K562 (cell line): ENCODE data around the gene GOLGA5. TPM values are rescaled to one million over a fixed set of nuclear protein-coding genes. Genes with fewer than 3 reads are reported as not detected.

Experiments used
- ATAC-seq: fragments of 200-7000 bp; cut with Tn5 transposase; 3 replicates; pipeline ENCODE4 v1.9.1; 2020; ENCODE audit warnings: moderate library complexity
- BruUV-seq: library from RNA; stranded (reverse); fragments of 400-500 nt; replicated peaks from 2 replicates; lab custom pipeline; 2021; lab: Mats Ljungman, UMichigan
- CTCF ChIA-PET: fragments of 300-600 bp; formaldehyde crosslinking; extraction: SDS; loops from one replicate; lab custom pipeline; 2021; ENCODE audit warnings: low intra/inter-chr PET ratio; lab: Yijun Ruan, JAX
- POLR2A ChIA-PET: fragments of 300-600, 350-650 bp; sonication (Branson Sonifier 250); formaldehyde crosslinking; extraction: SDS; loops from one replicate; lab custom pipeline; 2021; ENCODE audit warnings: antibody characterized with exemption, inconsistent platforms; lab: Yijun Ruan, JAX
- DNase-seq, 4 experiments: peaks; one replicate each; pipeline versions ENCODE4 v3.0.0 to v3.0.0-alpha.2; 2011 to 2018; ENCODE audit warnings: low spot score in 3 of 4, mixed read lengths in 3 of 4; ENCODE audit errors: extremely low read depth in 1 of 4
- FAIRE-seq: peaks from 2 replicates; lab custom pipeline; 2011; peaks lifted over from hg19 to GRCh38; lab: Jason Lieb, UNC
- H2AFZ ChIP-seq: 2 replicates; pipeline ENCODE4 v1.6.0; 2011; ENCODE audit warnings: low read depth, low read length, control low read depth, inconsistent platforms
- H3K27ac ChIP-seq: fragments of 200-600 bp; 3 replicates; pipeline ENCODE4 v1.8.0; 2011; ENCODE audit warnings: low read depth, mild to moderate bottlenecking, control low read depth, inconsistent platforms, low read length, moderate library complexity, mixed read lengths; ENCODE audit errors: extremely low read depth
- H3K27me3 ChIP-seq, 2 experiments: fragments of 300-600 bp in 1 of 2; 2 replicates in 1 of 2; 3 replicates in 1 of 2; pipeline versions ENCODE4 v1.6.0 to v1.8.0; 2011; ENCODE audit warnings: inconsistent platforms in 2 of 2, low read length in 2 of 2, mild to moderate bottlenecking in 1 of 2, mixed read lengths in 1 of 2, moderate library complexity in 1 of 2; ENCODE audit not compliant: control insufficient read depth in 2 of 2, insufficient read depth in 2 of 2
- H3K36me3 ChIP-seq: fragments of 300-600 bp; 3 replicates; pipeline ENCODE4 v1.8.0; 2011; ENCODE audit warnings: mild to moderate bottlenecking, low read length, inconsistent platforms; ENCODE audit not compliant: control insufficient read depth, insufficient read depth
- H3K4me1 ChIP-seq, 2 experiments: fragments of 200-600 bp in 1 of 2; replicated peaks in 1 of 2; 2 replicates in 1 of 2; 3 replicates in 1 of 2; pipeline versions ENCODE4 v1.5.1 to v1.8.0; 2011; ENCODE audit warnings: inconsistent platforms in 2 of 2, low read length in 2 of 2, mild to moderate bottlenecking in 1 of 2, mixed read lengths in 1 of 2, moderate library complexity in 1 of 2; ENCODE audit not compliant: control insufficient read depth in 2 of 2, insufficient read depth in 2 of 2
- H3K4me2 ChIP-seq: 2 replicates; pipeline ENCODE4 v1.6.1; 2011; ENCODE audit warnings: low read length, control low read depth, inconsistent platforms, mixed read lengths; ENCODE audit not compliant: insufficient read depth
- H3K4me3 ChIP-seq: fragments of 200-600 bp; sonication (generic), shearing (Covaris generic); 2 replicates; pipeline ENCODE4 v1.5.1; 2016; ENCODE audit warnings: control low read depth, inconsistent platforms
- H3K79me2 ChIP-seq: fragments of 200-600 bp; 3 replicates; pipeline ENCODE4 v1.8.0; 2011; ENCODE audit warnings: low read length, inconsistent platforms; ENCODE audit not compliant: control insufficient read depth, insufficient read depth
- H3K9ac ChIP-seq, 2 experiments: 2 replicates each; pipeline versions ENCODE4 v1.6.0 to v1.6.1; 2011; ENCODE audit warnings: low read depth in 2 of 2, low read length in 2 of 2, control low read depth in 1 of 2, inconsistent platforms in 1 of 2, mild to moderate bottlenecking in 1 of 2, mixed read lengths in 1 of 2; ENCODE audit not compliant: insufficient read depth in 1 of 2
- H3K9me1 ChIP-seq: one replicate; pipeline ENCODE4 v1.6.0; 2011; ENCODE audit warnings: inconsistent platforms, mild to moderate bottlenecking, low read length, moderate library complexity; ENCODE audit not compliant: control insufficient read depth, insufficient read depth
- H3K9me3 ChIP-seq: replicated peaks from 2 replicates; pipeline ENCODE4 v1.5.1; 2011; ENCODE audit warnings: low read depth, low read length, inconsistent platforms; ENCODE audit not compliant: control insufficient read depth, insufficient read depth
- H4K20me1 ChIP-seq: replicated peaks from 2 replicates; pipeline ENCODE4 v1.6.1; 2011; ENCODE audit warnings: low read length, inconsistent platforms, mixed read lengths; ENCODE audit not compliant: control insufficient read depth, insufficient read depth
- ARID2 ChIP-seq: fragments of 450-650 bp; IDR thresholded peaks from 2 replicates; pipeline ENCODE4 v1.6.1; 2017; ENCODE audit warnings: antibody characterized with exemption, mild to moderate bottlenecking
- CAMTA2 ChIP-seq: fragments of 250-450 bp; sonication (Bioruptor Pico); conservative IDR thresholded peaks from 2 replicates; pipeline ENCODE4 v1.5.1; 2022
- E4F1 ChIP-seq: fragments of 250-450 bp; sonication (Bioruptor Pico); IDR thresholded peaks from 2 replicates; pipeline ENCODE4 v1.5.0; 2021; ENCODE audit warnings: mild to moderate bottlenecking, borderline replicate concordance
- ETV5 ChIP-seq: sonication (generic); formaldehyde crosslinking; IDR thresholded peaks from 2 replicates; pipeline ENCODE4 v1.4.0; 2020; ENCODE audit warnings: low read depth, mild to moderate bottlenecking, missing genetic modification reagents
- FOSL1 ChIP-seq: fragments of 200-800 bp; sonication (Bioruptor generic); conservative IDR thresholded peaks from 2 replicates; pipeline ENCODE4 v1.6.1; 2016; ENCODE audit warnings: missing genetic modification characterization, missing compliant biosample characterization
- FOXA3 ChIP-seq, 2 experiments: fragments of 450-650 bp in 1 of 2; sonication (generic) in 1 of 2; formaldehyde crosslinking; IDR thresholded peaks in 1 of 2; conservative IDR thresholded peaks in 1 of 2; 2 replicates each; pipeline versions ENCODE4 v1.4.0 to v1.8.0; 2020 to 2022; ENCODE audit warnings: mild to moderate bottlenecking in 2 of 2, missing genetic modification reagents in 1 of 2
- HDAC6 ChIP-seq: IDR thresholded peaks from 2 replicates; pipeline ENCODE4 v1.6.1; 2012; ENCODE audit warnings: low read depth, mild to moderate bottlenecking, control low read depth, inconsistent platforms, low read length, moderate library complexity
- KAT7 ChIP-seq: sonication (generic); formaldehyde crosslinking; IDR thresholded peaks from 2 replicates; pipeline ENCODE4 v1.8.0; 2022; ENCODE audit warnings: missing genetic modification reagents, mild to moderate bottlenecking, borderline replicate concordance
- NEUROD1 ChIP-seq: fragments of 150-350 bp; IDR thresholded peaks from 2 replicates; pipeline ENCODE4 v1.6.1; 2014; ENCODE audit warnings: borderline replicate concordance, low read length, low read depth; ENCODE audit not compliant: partially characterized antibody
- NFXL1 ChIP-seq: fragments of 450-650 bp; formaldehyde crosslinking; IDR thresholded peaks from 2 replicates; pipeline ENCODE4 v1.4.0; 2021; ENCODE audit warnings: mild to moderate bottlenecking
- PHF8 ChIP-seq: fragments of 200-600 bp; sonication (generic); IDR thresholded peaks from 2 replicates; pipeline ENCODE4 v1.6.1; 2012; ENCODE audit warnings: mixed run types, mild to moderate bottlenecking, inconsistent platforms, low read length, moderate library complexity, borderline replicate concordance
- POLR2G ChIP-seq: fragments of 200-400 bp; formaldehyde crosslinking; IDR thresholded peaks from 2 replicates; pipeline ENCODE4 v1.6.1; 2017; ENCODE audit warnings: low read depth, mild to moderate bottlenecking, antibody characterized with exemption, low read length, moderate library complexity
- PRPF4 ChIP-seq: fragments of 200-400 bp; formaldehyde crosslinking; IDR thresholded peaks from one replicate; pipeline ENCODE4 v1.6.1; 2017; ENCODE audit warnings: low read length, low read depth, mild to moderate bottlenecking; ENCODE audit not compliant: insufficient read depth, poor library complexity, severe bottlenecking
- RBM39 ChIP-seq: fragments of 200-400 bp; formaldehyde crosslinking; optimal IDR thresholded peaks from 2 replicates; pipeline ENCODE3; 2018; ENCODE audit warnings: low read depth, low read length
- RFX7 ChIP-seq: fragments of 250-450 bp; sonication (Bioruptor Pico); IDR thresholded peaks from 2 replicates; pipeline ENCODE4 v1.5.1; 2021; ENCODE audit warnings: mild to moderate bottlenecking
- ZFP1 ChIP-seq: fragments of 450-650 bp; formaldehyde crosslinking; IDR thresholded peaks from 2 replicates; pipeline ENCODE4 v1.4.0; 2020; ENCODE audit warnings: mild to moderate bottlenecking, mixed read lengths
- ZNF644 ChIP-seq: fragments of 200-800 bp; sonication (Bioruptor generic); IDR thresholded peaks from 2 replicates; pipeline ENCODE4 v1.6.1; 2016; ENCODE audit warnings: low read depth, missing genetic modification characterization, missing compliant biosample characterization
- ZNF76 ChIP-seq: fragments of 250-450 bp; sonication (Bioruptor Pico); IDR thresholded peaks from 2 replicates; pipeline ENCODE4 v1.4.0; 2020; ENCODE audit warnings: mild to moderate bottlenecking, moderate library complexity, borderline replicate concordance
- WGBS: fragments of 100-300 bp; shearing (Covaris generic); methylation state at CpG from one replicate; pipeline ENCODE4 v1.1.6; 2016; ENCODE audit warnings: low coverage, mixed read lengths; ENCODE audit not compliant: insufficient coverage; ENCODE audit errors: missing lambda C conversion rate; 5-methylcytosine and 5-hydroxymethylcytosine counted together
- in situ Hi-C: fragments of 300-500 bp; cut with MboI; formaldehyde crosslinking; loops from 4 replicates; pipeline ENCODE4 v1.15.0; 2018; ENCODE audit warnings: inconsistent platforms, mixed read lengths
- intact Hi-C: fragments of 100-400 bp; cut with micrococcal nuclease; formaldehyde crosslinking; loops from 2 replicates; pipeline ENCODE4 v1.14.2; 2022
- polyA plus RNA-seq, 8 experiments: library from polyadenylated mRNA; depleted of rRNA in 4 of 8; stranded (reverse) in 5 of 8; unstranded in 3 of 8; fragments of >200 nt; fragmentation: Nextera tagmentation in 2 of 8; fragmentation: Illumina TruSeq in 1 of 8; extraction: Ambion mirVana in 2 of 8; extraction: Trizol in 1 of 8; gene quantifications; 2 replicates each; pipeline versions ENCODE4 v1.2.1 to v1.2.3, GENCODE V29; 2011 to 2014; ENCODE audit warnings: inconsistent platforms in 1 of 8, missing spikeins in 1 of 8
- total RNA-seq, 7 experiments: library from RNA; depleted of rRNA in 6 of 7; stranded (reverse); fragments of >200 nt in 6 of 7; fragmentation: Illumina TruSeq in 2 of 7; extraction: Trizol in 2 of 7; gene quantifications; 2 replicates each; pipeline versions ENCODE4 v1.2.1 to v1.2.3, GENCODE V29; 2011 to 2021; ENCODE audit warnings: low replicate concordance in 1 of 7

GOLGA5 gene
- total and polyA plus RNA-seq, 9 of the 15 experiments (the other 6 are each of a cell fraction or from before 2014, with no cell fraction given) = 5.7 to 19.6 (median 12.7) TPM

DNA sequence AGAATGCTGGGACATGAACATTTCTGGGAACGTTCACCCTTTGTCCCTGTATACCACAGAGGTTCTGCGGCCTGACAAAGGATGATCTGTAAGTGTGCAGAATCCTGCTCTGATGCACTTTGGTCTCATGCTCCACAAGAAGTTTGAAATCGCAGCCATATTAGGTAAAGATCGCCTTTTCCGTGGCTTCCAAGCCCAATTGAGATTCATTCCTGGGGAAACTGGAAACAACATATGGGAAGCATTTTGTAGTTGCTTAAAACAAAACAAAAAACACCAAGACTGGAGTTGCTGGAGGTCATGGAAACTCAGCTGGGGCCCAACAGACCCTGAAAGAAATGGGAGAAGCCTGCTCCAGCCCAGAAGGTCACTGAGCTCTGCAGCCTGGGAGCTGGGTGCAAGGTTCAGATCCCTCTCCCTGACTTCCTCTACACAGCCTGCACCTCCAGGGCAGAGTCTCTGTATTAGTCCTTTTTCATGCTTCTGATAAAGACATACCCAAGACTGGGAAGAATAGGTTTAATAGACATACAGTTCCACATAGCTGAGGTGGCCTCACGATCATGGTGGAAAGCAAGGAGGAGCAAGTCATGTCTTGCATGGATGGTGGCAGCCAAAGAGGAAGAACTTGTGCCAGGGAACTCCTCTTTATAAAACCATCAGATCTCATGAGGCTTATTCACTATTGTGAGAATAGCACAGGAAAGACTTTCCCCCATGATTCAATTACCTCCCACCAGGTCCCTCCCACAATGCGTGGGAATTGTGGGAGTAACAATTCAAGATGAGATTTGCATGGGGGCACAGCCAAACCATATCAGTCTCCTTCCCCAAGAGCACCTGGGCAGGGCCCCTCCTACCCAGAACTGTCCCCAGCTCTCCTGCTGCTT is 68.0 kb downstream of the GOLGA5 start (continued):
- TF ChIP-seq E4F1 (CRISPR knock-in tag) (no peak), PHF8 (no peak), HDAC6 (no peak), PRPF4 (no peak), ARID2 (no peak)

DNA sequence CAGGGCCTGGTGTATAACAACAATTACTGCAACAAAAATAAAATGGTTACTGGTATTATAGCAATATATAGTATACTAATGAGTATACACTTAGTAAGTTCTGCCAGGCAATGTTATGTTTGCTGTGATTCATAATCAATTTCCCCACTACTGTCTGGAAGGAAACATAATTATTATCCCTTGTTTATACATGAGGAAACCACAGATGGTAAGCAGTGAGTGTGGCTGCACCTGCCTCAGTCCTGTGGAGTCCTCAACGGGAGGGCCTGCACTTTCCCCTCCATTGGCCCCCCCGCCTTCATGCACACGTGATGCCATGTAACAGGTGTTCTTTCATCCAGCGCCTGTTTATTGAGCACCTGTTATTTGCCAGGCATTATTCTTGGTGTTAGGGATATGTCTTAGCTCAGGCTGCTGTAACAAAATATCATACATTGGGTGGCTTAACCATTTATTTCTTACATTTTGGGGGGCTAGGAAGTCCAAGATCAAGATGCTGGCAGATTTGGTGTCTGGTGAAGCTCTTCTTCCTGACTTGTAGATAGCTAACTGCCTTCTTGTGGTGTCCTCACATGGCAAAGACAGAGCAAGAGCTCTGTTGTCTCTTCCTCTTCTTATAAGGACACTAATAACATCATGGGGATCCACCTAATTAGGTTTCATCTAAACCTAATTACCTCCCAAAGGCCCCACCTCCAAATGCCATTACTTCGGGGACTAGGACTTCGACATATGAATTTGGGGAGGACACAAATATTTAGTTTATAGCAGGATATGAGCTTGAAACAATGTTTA is 69.4 kb downstream of the GOLGA5 start:
- Histone ChIP-seq H3K9me3 (no peaks in the 10 kb centered on the region), H3K36me3 (no peaks in the 10 kb centered on the region), H3K4me2 (no peak overlapping the region), H3K4me3 (no peak overlapping the region), H3K79me2 (no peaks in the 10 kb centered on the region), H2AFZ (no peak overlapping the region), H3K4me1 (no peaks in the 10 kb centered on the region), H3K27ac (no peak overlapping the region), H3K27me3 (peaks cover 0 to 14% of the 10 kb centered on the region in 2 experiments; a peak in 2 of 5 replicates), H3K9me1 (no peaks in the 10 kb centered on the region), H3K9ac (no peak overlapping the region), H4K20me1 (no peaks in the 10 kb centered on the region)
- ChIA-PET POLR2A (no interaction called here), CTCF (no interaction called here)
- in situ Hi-C loops = no loop called here
- ATAC-seq (no peak), DNase-seq (no peak), FAIRE-seq (no peak)
- no TSS peak for BruUV-seq
- 4% methylated on average over 6 of the region's 6 CpGs for WGBS
- intact Hi-C loops = no loop called here
- TF ChIP-seq NFXL1 (CRISPR knock-in tag) (no peak), ETV5 (CRISPR knock-in tag) (no peak), KAT7 (CRISPR knock-in tag) (no peak), RFX7 (CRISPR knock-in tag) (no peak), NEUROD1 (no peak), ZNF644 (tag) (no peak), ZNF76 (CRISPR knock-in tag) (no peak), FOXA3 (CRISPR knock-in tag; conservative IDR thresholded peaks at IDR 0.05 in 1 of 2, IDR thresholded peaks at IDR 0.05 in 1 of 2) (no peak), RBM39 (no peak), ZFP1 (no peak), FOSL1 (tag) (no peak), POLR2G (no peak), CAMTA2 (CRISPR knock-in tag) (no peak)
